ENCODE results near the gene FAM124A.

Gene FAM124A

DNA sequence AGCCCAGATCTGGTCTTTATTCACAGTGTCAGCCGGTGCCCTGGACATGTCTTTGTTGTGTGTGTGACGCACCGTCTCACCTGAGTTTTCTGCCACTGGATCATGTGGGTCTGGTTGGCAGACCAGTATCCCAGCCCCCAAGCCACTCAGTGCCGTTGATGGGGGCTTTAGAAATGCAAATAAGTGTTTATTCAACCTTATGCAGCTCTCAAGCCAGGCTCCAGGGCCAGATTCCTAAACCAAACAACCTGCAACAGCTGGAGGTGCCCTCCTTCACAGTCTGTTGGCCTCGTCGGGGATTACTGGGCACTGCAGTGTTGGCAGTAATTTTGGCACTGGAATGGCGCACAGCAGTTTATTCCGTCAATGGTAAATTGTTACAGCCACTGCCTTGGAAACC lies 21.6 kb downstream of the FAM124A start:
- H3K4me3 Mint-ChIP-seq: no peak overlapping the region
- H3K9me3 Mint-ChIP-seq (ENCODE audit: low read depth): no peaks in the 10 kb centered on the region
- H3K36me3 Mint-ChIP-seq: no peaks in the 10 kb centered on the region
- H3K27me3 Mint-ChIP-seq: peaks cover 4% of the 10 kb centered on the region
- no peak overlapping the region for H3K27ac Mint-ChIP-seq
- H3K4me1 Mint-ChIP-seq (ENCODE audit: low read depth): no peaks in the 10 kb centered on the region

DNA sequence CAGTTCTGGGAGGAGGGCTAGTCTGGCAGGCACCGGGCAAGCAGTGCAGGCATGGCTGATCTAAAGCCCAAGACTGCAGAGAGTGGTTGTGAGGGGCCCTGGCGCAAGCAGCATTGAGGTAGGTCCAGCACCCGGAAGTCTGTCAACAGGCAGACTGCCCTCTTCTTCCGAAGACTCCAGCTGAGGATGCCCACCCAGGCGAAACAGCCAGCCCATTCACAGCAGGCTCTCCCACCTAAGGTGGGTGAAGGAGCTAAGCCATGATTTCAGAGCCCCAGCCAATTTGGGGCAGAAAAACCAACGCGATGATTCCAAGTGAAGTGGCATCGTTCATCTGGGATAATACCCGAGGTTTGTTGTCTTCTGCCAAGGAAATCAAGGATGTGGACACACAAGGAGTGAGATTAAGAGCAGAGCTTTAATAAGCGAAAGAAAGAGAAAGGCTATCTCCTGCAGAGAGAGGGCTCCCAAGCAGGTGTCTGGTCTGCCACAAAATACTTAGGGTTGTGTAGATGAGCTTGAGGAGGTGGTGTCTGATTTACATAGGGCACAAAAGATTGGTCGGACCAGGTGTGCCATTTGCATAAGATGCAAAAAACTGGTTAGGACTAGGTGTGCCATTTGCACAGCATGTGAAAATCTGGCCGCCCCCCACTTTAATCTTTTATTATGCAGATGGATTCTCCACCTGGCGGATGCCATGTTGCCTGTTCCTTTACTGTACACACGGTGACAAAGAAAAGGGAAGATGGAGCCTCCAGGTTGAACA lies 22.6 kb downstream of the FAM124A start:
- Mint-ChIP-seq H3K4me1 (ENCODE audit: low read depth) (no peaks in the 10 kb centered on the region), H3K4me3 (no peak overlapping the region), H3K27ac (no peak overlapping the region), H3K9me3 (ENCODE audit: low read depth) (no peaks in the 10 kb centered on the region), H3K36me3 (no peaks in the 10 kb centered on the region), H3K27me3 (peaks cover 4% of the 10 kb centered on the region)

DNA sequence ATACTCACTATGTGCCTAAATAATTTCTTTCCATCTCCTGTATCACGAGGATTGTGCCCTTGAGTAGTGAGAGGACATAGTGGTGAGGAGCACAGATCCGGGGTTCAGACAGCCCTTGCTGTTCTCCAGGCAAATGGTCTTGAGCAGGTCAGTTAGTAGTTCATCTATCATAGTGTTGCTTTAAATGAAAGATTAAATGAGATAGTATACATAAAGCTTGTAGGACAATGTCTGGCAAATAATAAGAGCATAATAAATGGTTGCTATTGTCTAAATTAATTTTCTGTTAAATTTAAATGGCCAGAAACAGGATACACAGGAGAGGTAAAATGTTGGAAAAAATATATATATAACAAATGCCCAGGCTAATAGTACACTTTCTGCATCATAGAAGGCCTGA lies 23.4 kb downstream of the FAM124A start:
- no peaks in the 10 kb centered on the region for H3K36me3 Mint-ChIP-seq
- no peaks in the 10 kb centered on the region for H3K9me3 Mint-ChIP-seq (ENCODE audit: low read depth)
- no peak overlapping the region for H3K4me3 Mint-ChIP-seq
- H3K27me3 Mint-ChIP-seq: peaks cover 4% of the 10 kb centered on the region
- H3K4me1 Mint-ChIP-seq (ENCODE audit: low read depth): no peaks in the 10 kb centered on the region
- H3K27ac Mint-ChIP-seq: no peak overlapping the region

DNA sequence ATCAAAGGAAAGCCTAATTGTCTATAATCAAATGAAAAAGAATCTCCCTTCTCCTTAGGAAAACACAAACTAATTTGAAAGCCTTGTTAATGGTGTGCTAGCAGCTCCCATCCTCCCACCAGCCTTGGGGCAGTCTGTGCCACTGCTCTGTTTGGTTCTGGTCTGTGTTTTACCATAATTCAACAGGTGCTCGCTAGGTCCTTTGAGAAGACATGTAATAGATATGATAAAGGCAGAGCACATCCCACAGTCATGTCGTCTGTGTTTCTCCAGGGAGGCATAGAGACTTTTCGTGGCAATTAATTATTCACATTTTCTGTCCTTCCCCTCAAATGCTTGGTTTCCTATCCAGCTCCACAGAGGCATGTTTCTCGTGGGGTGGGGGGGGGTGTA lies 23.8 kb downstream of the FAM124A start:
- Mint-ChIP-seq H3K4me3 (no peak overlapping the region), H3K36me3 (no peaks in the 10 kb centered on the region), H3K4me1 (ENCODE audit: low read depth) (no peaks in the 10 kb centered on the region), H3K27ac (no peak overlapping the region), H3K9me3 (ENCODE audit: low read depth) (no peaks in the 10 kb centered on the region), H3K27me3 (peaks cover 4% of the 10 kb centered on the region)

DNA sequence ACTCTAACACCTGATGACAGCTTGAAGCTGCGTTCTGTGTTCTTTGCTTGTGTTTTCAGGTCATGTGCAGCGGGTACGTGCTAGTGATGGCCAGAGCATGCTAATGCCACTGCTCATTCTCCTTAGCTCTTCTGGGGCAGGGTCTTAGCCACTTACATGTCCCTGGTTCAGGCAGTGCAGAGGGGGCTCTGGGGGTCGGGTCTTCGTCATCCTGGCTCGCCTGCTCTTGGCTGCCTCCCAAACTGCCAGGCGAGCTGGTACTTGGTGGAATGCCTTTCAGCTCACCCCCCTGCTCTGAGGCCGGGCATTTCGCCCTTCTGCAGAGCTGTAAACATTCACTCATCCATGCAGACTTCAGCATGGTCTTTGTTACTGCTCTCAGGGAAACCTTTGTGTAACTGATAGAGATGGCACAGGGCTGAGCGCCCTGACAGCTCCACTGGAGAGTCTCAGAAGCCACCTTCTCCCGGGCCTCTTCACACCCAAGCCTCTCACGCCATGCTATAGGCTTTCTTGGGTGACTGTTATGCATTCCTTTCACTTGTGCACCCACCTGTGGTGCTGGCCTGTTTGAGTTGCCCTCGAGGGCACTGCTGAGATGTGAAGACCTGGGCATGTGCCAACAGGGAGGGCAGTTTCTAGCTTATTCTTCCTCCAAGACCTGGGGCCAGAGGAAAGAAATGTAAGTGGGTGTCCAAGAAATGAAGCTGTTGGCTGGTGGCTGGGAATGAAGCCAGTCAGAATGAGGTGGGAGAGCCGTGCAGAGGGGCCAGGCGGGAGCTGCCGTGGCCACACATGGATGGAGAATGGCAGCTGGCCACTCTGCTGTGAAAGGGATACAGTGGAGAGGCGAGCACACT lies 24.4 kb downstream of the FAM124A start:
- Mint-ChIP-seq H3K9me3 (ENCODE audit: low read depth) (no peaks in the 10 kb centered on the region), H3K27me3 (peaks cover 4% of the 10 kb centered on the region), H3K27ac (no peak overlapping the region), H3K4me1 (ENCODE audit: low read depth) (no peaks in the 10 kb centered on the region), H3K4me3 (no peak overlapping the region), H3K36me3 (no peaks in the 10 kb centered on the region)

DNA sequence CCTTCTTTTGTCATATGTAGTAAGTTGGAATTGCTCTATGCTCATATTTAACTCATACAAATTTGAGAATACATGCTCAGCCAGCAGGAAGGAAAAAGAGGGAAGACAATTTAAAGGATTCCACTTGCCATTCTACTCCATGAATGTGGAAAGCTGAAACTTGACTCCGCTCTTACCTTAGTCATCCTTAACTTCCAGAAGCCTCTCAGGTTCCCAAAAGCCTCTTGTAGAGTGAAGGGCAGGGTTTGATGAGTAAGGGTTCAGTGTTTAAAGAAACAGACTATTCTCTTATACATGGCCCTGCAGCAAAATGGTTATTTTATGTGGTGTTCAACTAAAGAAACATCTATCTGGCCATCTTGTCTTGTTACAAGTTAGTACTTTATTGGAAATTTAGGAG lies 27.1 kb downstream of the FAM124A start:
- no peak overlapping the region for H3K4me3 Mint-ChIP-seq
- no peaks in the 10 kb centered on the region for H3K9me3 Mint-ChIP-seq (ENCODE audit: low read depth)
- H3K36me3 Mint-ChIP-seq: no peaks in the 10 kb centered on the region
- no peaks in the 10 kb centered on the region for H3K4me1 Mint-ChIP-seq (ENCODE audit: low read depth)
- H3K27ac Mint-ChIP-seq: no peak overlapping the region
- H3K27me3 Mint-ChIP-seq: peaks cover 4% of the 10 kb centered on the region

DNA sequence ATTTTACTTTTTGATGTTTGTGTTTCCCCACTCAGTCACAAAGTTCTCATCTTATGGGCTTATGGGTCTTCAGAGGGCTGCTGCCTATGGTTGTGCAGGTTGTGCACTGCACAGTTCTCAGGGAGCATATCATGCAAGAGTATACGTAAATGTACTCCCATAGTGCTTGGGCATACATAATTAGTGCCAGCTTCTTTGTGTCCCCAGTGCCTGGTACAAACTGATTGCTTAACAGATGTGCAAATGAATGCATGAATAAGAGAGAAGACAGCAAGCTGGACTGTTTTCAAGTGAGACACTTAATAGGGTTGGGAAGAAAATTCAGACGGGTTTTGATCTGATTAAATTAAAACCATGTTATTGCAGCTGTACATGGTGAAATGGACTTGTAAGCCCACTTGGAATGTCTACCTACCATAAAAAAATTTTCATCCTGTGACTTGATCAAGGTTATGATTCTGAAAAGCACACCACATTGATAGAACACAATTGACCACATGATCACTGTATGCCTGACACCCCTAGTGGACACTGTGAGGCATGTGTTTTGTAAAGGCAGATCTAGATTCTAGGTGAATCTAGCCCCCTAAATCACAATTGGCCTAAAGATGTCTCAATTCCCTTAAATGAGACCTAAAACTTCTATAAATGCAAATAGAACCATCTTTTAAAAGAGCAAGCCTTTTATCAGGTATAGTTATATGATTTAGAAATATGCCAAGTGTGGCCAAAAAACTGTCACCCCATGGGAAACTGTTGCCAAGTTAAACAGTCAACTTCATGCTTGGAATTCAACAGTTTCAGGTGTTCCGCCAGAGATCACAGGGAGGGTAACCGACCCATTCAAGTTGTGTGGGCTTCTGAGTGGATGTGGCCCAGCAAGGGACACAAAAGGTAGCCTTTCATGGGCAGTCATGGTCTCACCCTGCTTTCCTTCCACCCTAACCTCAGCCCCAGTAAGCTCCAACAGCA lies 27.9 kb downstream of the FAM124A start:
- Mint-ChIP-seq H3K9me3 (ENCODE audit: low read depth) (no peaks in the 10 kb centered on the region), H3K27me3 (peaks cover 4% of the 10 kb centered on the region), H3K36me3 (no peaks in the 10 kb centered on the region), H3K27ac (no peak overlapping the region), H3K4me3 (no peak overlapping the region), H3K4me1 (ENCODE audit: low read depth) (no peaks in the 10 kb centered on the region)

DNA sequence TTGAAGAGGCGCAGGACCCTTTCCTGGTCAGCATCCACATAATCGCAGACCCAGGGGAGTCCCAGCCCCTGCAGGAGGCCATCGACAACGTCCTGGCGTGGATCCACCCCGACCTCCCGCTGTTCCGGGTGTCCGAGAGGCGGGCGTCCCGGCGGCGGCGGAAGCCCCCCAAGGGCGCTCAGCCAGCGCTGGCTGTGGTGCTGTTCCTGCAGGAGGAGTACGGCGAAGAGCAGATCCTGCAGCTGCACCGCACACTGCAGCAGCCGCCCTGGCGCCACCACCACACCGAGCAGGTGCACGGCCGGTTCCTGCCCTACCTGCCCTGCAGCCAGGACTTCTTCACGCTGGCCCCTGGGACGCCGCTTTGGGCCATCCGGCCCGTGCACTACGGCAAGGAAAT lies 29.3 kb downstream of the FAM124A start:
- H3K36me3 Mint-ChIP-seq: no peaks in the 10 kb centered on the region
- H3K4me1 Mint-ChIP-seq (ENCODE audit: low read depth): no peaks in the 10 kb centered on the region
- no peak overlapping the region for H3K27ac Mint-ChIP-seq
- H3K4me3 Mint-ChIP-seq: no peak overlapping the region
- H3K9me3 Mint-ChIP-seq (ENCODE audit: low read depth): no peaks in the 10 kb centered on the region
- peaks cover 2% of the 10 kb centered on the region for H3K27me3 Mint-ChIP-seq

DNA sequence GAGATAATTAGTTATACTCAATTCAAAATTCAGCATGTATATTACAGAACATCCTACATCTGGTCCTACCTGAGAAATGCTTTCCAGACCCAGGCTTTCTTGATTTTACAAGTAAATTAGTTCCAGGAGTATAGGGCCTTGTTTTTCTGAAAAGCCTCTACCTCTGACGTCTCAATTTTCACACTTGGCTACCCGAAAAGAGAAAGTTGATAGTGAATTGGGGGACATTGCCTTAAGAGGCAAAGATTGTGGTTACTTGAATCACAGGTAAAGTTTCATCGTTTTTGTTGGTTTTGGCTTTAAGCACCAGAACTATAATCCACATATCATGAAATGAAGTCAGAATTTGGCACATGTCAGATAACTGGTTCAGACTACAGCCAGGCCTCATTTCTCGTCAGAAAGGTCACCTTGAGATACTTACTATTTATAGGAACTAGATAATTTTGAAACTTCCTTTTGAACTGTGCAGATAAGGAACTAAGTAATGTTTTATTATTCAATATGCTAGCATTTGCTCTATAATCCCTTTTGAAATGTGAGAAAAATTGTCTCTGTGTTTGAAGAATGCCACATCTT lies 30.8 kb downstream of the FAM124A start:
- Mint-ChIP-seq H3K4me3 (no peak overlapping the region), H3K27ac (no peak overlapping the region), H3K4me1 (ENCODE audit: low read depth) (no peaks in the 10 kb centered on the region), H3K9me3 (ENCODE audit: low read depth) (no peaks in the 10 kb centered on the region), H3K27me3 (no peaks in the 10 kb centered on the region), H3K36me3 (no peaks in the 10 kb centered on the region)

DNA sequence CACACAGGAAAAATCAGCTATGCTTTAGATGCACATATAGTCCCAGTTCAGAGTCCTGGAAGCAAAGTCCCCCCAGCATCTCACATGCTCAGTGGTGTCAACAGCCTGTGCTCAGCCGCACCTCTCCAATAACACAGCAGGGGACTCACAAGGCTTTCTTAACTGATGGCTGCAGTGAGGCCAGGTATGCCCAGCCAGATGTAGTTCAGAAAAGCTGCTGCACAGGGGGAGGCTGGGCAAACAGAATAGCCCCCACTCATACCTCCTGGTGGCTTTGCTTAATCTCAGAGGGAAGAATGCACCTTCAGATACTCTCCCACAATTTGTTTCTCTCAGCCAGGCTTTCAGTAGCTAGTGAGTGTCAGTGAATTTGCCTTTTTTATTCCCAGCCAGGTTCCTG lies 33.4 kb downstream of the FAM124A start:
- Mint-ChIP-seq H3K9me3 (ENCODE audit: low read depth) (no peaks in the 10 kb centered on the region), H3K27me3 (no peaks in the 10 kb centered on the region), H3K27ac (no peak overlapping the region), H3K4me1 (ENCODE audit: low read depth) (no peaks in the 10 kb centered on the region), H3K36me3 (no peaks in the 10 kb centered on the region), H3K4me3 (no peak overlapping the region)

DNA sequence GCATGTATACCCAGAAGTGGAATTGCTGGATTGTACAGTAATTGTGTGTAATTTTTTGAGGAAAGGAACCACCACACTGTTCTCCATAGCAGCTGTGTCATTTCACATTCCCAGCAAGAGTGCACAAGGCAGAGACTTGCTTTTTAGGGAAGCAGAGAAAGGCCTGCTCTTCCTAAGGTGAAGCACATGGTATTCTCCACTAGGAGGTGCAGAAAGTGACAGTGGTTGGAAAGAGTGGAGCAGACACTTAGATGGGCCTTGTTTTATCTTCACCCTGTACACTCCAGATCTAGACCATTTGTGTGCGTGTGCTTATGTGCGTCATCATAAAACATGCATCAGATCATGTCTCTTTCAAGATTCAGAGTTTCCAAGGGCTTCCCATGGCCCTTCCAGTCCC lies 35.0 kb downstream of the FAM124A start:
- Mint-ChIP-seq H3K36me3 (no peaks in the 10 kb centered on the region), H3K9me3 (ENCODE audit: low read depth) (no peaks in the 10 kb centered on the region), H3K27me3 (no peaks in the 10 kb centered on the region), H3K27ac (no peak overlapping the region), H3K4me1 (ENCODE audit: low read depth) (no peaks in the 10 kb centered on the region), H3K4me3 (no peak overlapping the region)

DNA sequence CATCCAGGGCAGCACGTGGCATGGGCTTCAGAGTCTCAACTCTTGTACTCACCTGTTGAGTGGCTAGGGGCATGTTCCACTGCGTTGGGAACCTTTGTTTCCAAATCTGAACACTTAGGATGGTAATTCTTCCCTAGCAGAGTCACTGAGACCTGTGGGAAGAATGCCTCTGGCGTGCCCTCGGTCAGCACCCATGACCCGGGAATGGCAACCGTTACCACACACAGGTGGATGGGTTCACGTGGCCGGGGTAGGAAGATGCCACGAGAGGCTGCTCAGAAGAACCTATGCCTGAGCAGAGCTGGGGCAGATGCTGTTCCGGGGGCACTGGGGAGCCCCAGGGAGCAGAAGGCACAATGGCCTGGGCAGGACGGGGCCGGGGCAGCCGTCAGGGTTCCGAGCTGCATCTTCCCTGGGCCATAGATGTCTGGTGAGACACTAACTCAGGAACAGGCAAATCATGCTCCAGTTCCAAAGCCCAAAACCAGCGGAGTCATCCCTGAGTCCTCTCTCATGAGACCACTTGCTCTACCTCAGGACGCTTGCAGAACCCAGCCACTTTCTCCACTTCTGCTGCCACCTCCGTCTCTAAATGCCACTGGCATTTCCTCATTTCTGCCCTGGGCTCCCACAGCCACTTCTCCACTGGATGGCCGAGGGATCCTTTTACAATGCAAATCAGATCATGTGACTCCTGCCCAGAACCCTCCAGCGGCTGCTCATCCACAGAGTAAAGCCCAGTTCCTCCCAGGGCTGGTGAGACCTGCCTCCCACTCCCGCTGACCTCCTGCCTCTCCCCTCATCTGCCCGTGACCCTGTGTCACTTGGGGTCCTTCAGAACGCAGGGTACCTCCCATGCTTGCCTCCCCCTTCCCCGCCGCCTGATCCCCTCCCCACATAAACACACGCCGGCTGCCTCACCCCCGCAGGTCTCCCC lies 36.7 kb downstream of the FAM124A start:
- no peaks in the 10 kb centered on the region for H3K9me3 Mint-ChIP-seq (ENCODE audit: low read depth)
- H3K27me3 Mint-ChIP-seq: no peaks in the 10 kb centered on the region
- no peaks in the 10 kb centered on the region for H3K4me1 Mint-ChIP-seq (ENCODE audit: low read depth)
- H3K4me3 Mint-ChIP-seq: no peak overlapping the region
- no peak overlapping the region for H3K27ac Mint-ChIP-seq
- no peaks in the 10 kb centered on the region for H3K36me3 Mint-ChIP-seq

DNA sequence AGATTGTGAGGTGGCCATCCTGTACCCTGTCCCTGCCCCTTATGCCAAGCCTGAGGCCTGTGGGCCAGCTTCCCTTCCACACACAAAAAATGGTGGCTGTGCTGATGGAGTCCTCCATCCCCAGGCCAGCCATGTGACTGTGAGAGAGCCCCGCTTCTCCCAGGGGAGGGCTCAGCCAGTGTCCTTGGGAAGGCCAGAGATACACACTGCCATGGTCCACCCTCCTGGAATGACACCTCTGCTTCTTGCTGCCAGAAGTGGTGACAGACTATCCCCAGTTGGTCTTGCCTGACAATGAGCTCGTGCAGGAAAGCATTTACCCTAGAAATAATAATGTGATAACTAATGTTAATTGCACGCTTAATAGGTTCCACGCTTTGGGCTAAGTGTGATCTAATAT lies 38.0 kb downstream of the FAM124A start:
- H3K27me3 Mint-ChIP-seq: no peaks in the 10 kb centered on the region
- H3K4me3 Mint-ChIP-seq: no peak overlapping the region
- H3K9me3 Mint-ChIP-seq (ENCODE audit: low read depth): no peaks in the 10 kb centered on the region
- no peaks in the 10 kb centered on the region for H3K36me3 Mint-ChIP-seq
- H3K27ac Mint-ChIP-seq: no peak overlapping the region
- no peaks in the 10 kb centered on the region for H3K4me1 Mint-ChIP-seq (ENCODE audit: low read depth)

Data from activated naive CD8-positive, alpha-beta T cell (primary cell).